IPS-15b (cell line): Measurements from ENCODE around the gene FOXC1.

ENCODE experiments used
- H3K27me3 ChIP-seq: one replicate; pipeline ENCODE4 v1.6.1; 2013; ENCODE audit warnings: low read length; ENCODE audit not compliant: control insufficient read depth, insufficient read depth
- H3K36me3 ChIP-seq: one replicate; pipeline ENCODE4 v1.6.1; 2013; ENCODE audit warnings: low read length; ENCODE audit not compliant: control insufficient read depth, insufficient read depth
- H3K4me1 ChIP-seq: one replicate; pipeline ENCODE4 v1.6.1; 2013; ENCODE audit warnings: mild to moderate bottlenecking, low read length; ENCODE audit not compliant: control insufficient read depth, insufficient read depth
- H3K4me3 ChIP-seq: one replicate; pipeline ENCODE4 v1.5.1; 2013; ENCODE audit warnings: low read depth, low read length
- H3K9ac ChIP-seq: one replicate; pipeline ENCODE4 v1.6.1; 2013; ENCODE audit warnings: low read depth, mild to moderate bottlenecking, low read length
- H3K9me3 ChIP-seq: one replicate; pipeline ENCODE4 v1.6.1; 2013; ENCODE audit warnings: mild to moderate bottlenecking, low read length; ENCODE audit not compliant: control insufficient read depth, insufficient read depth

The FOXC1 gene

DNA sequence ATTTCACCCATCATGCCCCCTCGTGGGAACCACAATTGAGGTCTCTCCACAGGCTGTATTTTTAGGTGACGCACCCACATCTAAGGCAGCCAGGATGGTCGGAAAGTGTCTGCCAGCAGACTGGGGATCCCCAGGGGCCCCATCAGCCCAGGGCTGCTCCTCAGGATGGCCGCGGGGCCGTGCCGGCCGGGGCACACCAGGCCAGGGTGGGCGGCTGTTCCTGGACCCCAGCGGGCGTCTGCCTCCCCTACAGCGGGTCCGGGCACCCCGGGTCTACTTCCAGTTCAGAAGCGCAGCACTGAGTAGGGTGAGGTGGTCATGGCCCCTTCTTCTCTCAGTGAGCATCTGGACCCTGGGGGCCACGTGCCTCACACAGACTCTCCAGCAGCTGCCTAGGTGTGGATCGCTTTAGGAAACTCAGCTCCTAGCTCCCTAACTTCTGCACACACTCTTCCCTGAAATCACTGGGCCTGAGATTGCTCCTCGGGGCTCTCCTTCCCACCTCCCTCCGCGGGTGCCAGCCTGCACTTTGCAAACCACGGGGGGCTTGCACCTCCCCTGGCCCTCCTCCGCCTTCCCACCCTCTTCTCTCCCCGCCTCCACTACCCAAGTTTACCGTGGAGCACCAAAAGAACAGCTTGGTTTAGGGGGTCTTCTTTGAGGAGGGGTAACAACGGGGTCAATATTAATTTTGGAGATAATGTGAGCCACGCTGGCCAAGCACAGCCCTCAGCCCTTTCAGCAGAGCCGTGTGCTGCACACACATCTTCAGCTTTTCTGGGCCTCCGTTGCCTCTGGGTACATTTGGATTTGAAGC lies 14.2 kb upstream of the FOXC1 start:
- no peak overlapping the region for H3K9ac ChIP-seq
- no peaks in the 10 kb centered on the region for H3K9me3 ChIP-seq
- H3K27me3 ChIP-seq, result peaks cover 11% of the 10 kb centered on the region
- no peaks in the 10 kb centered on the region for H3K36me3 ChIP-seq
- H3K4me1 ChIP-seq, result peaks cover 11% of the 10 kb centered on the region
- H3K4me3 ChIP-seq, result no peak overlapping the region

DNA sequence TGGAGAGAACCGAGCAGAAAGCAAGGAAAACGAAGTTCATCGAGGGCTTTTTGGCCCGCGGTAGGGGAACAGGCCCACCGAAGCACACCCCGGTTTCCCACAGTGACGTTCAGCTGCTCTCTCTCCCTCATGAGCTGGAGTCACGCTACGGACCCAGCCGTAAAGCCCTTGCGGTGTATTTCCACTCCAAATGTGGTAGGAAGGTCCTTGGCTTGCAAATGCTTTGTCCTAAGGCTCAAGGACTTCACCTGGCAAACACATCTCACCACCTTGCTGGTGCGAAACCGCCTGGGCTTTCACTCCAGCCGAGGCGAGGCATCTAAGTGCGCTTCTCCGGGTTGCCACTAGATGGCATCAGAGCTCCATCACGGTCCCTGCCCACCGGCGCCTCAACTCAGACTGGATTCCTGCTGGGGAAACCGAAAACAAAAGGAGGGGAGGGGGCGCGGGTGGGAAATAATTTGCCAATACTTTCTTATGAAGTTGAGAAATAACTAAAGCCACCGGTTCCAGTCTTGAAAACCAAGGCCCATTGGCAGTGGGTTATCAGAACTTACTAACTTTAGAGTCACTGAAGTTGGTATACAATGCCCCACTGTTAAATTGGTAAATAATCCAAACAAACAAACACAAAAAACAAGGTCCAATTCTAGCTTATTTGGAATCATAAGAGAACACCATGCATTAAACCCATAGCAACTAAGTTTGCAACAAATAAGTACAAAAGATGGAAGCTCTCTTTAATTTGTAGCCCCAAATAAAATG lies 13.4 kb upstream of the FOXC1 start:
- H3K36me3 ChIP-seq, result no peaks in the 10 kb centered on the region
- peaks cover 13% of the 10 kb centered on the region for H3K27me3 ChIP-seq
- no peak overlapping the region for H3K9ac ChIP-seq
- H3K4me3 ChIP-seq, result no peak overlapping the region
- no peaks in the 10 kb centered on the region for H3K9me3 ChIP-seq
- H3K4me1 ChIP-seq, result peaks cover 11% of the 10 kb centered on the region

- Histone ChIP-seq H3K9me3 (no peaks in the 10 kb centered on the region), H3K4me3 (no peak overlapping the region), H3K4me1 (peaks cover 11% of the 10 kb centered on the region), H3K36me3 (no peaks in the 10 kb centered on the region), H3K9ac (no peak overlapping the region), H3K27me3 (peaks cover 17% of the 10 kb centered on the region)
These were observed 12.5 kb upstream of the FOXC1 start for GRCh38 chr6:1597121-1597744.

- H3K4me1 ChIP-seq, result peaks cover 11% of the 10 kb centered on the region
- H3K4me3 ChIP-seq, result no peak overlapping the region
- H3K27me3 ChIP-seq, result peaks cover 24% of the 10 kb centered on the region
- no peak overlapping the region for H3K9ac ChIP-seq
- no peaks in the 10 kb centered on the region for H3K9me3 ChIP-seq
- no peaks in the 10 kb centered on the region for H3K36me3 ChIP-seq
These were observed 11.8 kb upstream of the FOXC1 start for GRCh38 chr6:1597924-1598323.

- peaks cover 29% of the 10 kb centered on the region for H3K27me3 ChIP-seq
- peaks cover 11% of the 10 kb centered on the region for H3K4me1 ChIP-seq
- H3K9me3 ChIP-seq, result no peaks in the 10 kb centered on the region
- no peak overlapping the region for H3K4me3 ChIP-seq
- no peak overlapping the region for H3K9ac ChIP-seq
- no peaks in the 10 kb centered on the region for H3K36me3 ChIP-seq
These were observed 11.3 kb upstream of the FOXC1 start for GRCh38 chr6:1598433-1598832.

GRCh38 chr6:1598886-1599285 lies 10.8 kb upstream of the FOXC1 start:
- no peaks in the 10 kb centered on the region for H3K36me3 ChIP-seq
- H3K9me3 ChIP-seq, result no peaks in the 10 kb centered on the region
- peaks cover 11% of the 10 kb centered on the region for H3K4me1 ChIP-seq
- H3K9ac ChIP-seq, result no peak overlapping the region
- H3K27me3 ChIP-seq, result peaks cover 29% of the 10 kb centered on the region
- no peak overlapping the region for H3K4me3 ChIP-seq

DNA sequence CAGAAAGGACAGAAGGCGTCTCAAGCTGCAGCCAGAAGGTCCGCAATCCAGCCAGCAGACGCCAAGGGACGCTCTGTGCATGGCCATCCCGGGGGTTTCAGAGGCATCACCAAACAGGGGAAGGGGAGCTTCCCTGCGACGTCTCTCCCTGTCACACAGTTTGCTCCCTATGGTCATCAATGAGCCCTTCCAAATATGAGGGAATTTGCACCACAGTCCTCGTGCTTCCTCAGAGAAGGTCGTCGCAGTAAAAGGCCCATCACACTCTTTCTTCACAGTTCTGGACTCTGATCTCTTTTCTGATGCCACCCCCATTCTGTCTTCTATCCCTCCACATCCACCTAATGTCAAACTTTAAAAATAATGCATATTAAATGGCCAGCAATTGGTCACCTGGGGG lies 10.2 kb upstream of the FOXC1 start:
- H3K36me3 ChIP-seq, result no peaks in the 10 kb centered on the region
- H3K4me3 ChIP-seq, result no peak overlapping the region
- no peak overlapping the region for H3K9ac ChIP-seq
- peaks cover 33% of the 10 kb centered on the region for H3K27me3 ChIP-seq
- no peaks in the 10 kb centered on the region for H3K9me3 ChIP-seq
- peaks cover 11% of the 10 kb centered on the region for H3K4me1 ChIP-seq

DNA sequence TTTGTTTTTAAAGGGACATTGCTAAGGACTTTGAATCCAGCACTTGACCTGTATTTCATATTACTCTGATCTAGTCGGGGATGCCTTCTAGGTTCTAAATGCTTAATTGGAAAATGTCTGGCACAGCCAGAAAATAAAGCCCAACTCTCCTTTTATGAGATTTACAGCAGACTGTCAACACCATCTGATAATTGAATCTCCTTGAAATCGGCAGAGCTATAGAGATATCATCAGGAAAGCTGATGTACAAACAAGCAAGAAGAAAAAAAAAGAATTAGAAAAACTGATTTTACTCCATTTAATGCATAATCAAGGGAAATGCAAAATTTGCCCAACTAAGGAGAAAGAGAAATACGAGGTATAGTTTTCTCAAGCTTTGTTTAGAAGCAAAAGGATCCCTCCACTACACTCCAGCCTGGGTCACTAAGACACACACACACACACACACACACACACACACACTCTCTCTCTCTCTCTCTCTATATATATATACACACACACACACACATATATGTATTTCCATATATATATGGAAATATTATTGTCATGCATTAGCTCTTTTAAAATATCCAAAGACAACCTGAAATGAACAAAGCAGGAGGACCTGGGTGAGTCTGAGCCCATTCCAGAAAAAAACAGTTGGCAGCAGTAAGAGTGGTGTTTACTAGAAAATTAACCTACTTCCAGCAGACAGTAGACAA lies 9.5 kb upstream of the FOXC1 start:
- no peak overlapping the region for H3K9ac ChIP-seq
- peaks cover 11% of the 10 kb centered on the region for H3K4me1 ChIP-seq
- H3K27me3 ChIP-seq, result peaks cover 40% of the 10 kb centered on the region
- no peaks in the 10 kb centered on the region for H3K36me3 ChIP-seq
- no peak overlapping the region for H3K4me3 ChIP-seq
- H3K9me3 ChIP-seq, result no peaks in the 10 kb centered on the region

DNA sequence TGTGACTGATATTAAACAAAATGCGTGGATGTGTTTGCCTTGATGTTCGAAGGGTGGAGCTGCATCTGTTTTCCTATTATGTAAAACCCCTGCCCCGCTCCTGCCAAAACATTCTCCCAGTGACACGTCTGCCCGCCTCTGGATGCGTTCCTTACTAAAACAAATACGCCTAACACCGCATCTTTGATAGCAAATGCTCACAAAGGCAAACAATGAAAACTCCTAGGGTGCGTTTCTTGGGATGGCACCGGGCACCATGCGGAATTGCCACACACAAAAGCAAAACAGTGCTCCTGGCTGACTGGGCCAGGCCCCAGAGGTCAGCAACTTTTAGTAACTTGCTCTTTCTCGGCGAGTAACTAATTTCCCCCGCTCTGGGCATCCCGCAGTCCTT lies 9.0 kb upstream of the FOXC1 start:
- H3K4me1 ChIP-seq, result peaks cover 11% of the 10 kb centered on the region
- no peaks in the 10 kb centered on the region for H3K36me3 ChIP-seq
- peaks cover 46% of the 10 kb centered on the region for H3K27me3 ChIP-seq
- no peak overlapping the region for H3K4me3 ChIP-seq
- no peaks in the 10 kb centered on the region for H3K9me3 ChIP-seq
- H3K9ac ChIP-seq, result no peak overlapping the region

GRCh38 chr6:1601158-1602048 lies 8.3 kb upstream of the FOXC1 start:
- H3K36me3 ChIP-seq, result no peaks in the 10 kb centered on the region
- no peaks in the 10 kb centered on the region for H3K9me3 ChIP-seq
- peaks cover 15% of the 10 kb centered on the region for H3K4me1 ChIP-seq
- peaks cover 52% of the 10 kb centered on the region for H3K27me3 ChIP-seq
- H3K4me3 ChIP-seq, result no peak overlapping the region
- no peak overlapping the region for H3K9ac ChIP-seq
